Lung (tissue), 12 donors: Measurements from ENCODE around the gene FCN1. TPM values are rescaled to one million over a fixed set of nuclear protein-coding genes. Genes with fewer than 3 reads are reported as not detected.

Experiments
- ATAC-seq: fragments of 200-7000 bp; cut with Tn5 transposase; one replicate; pipeline ENCODE4 v1.9.1; 2020; ENCODE audit warnings: moderate number of reproducible peaks; ENCODE audit not compliant: insufficient read depth, low FRiP score
- DNase-seq, 3 donors: peaks; one replicate each; pipeline ENCODE4 v3.0.0-alpha.2; 2013 to 2017
- H3K27ac ChIP-seq, 2 donors: one replicate each; pipeline ENCODE4 v1.5.1; 2013; ENCODE audit warnings: mild to moderate bottlenecking in 2 of 2, moderate library complexity in 2 of 2, control low read depth in 1 of 2, inconsistent platforms in 1 of 2, low read depth in 1 of 2, low read length in 1 of 2
- H3K27me3 ChIP-seq, 3 donors: one replicate each; pipeline ENCODE4 v1.5.1; 2013; ENCODE audit warnings: low read length in 2 of 3; ENCODE audit not compliant: control insufficient read depth in 3 of 3, insufficient read depth in 3 of 3
- H3K36me3 ChIP-seq, 4 donors: one replicate each; pipeline ENCODE4 v1.5.1; 2013; ENCODE audit warnings: low read length in 4 of 4, mild to moderate bottlenecking in 1 of 4, moderate library complexity in 1 of 4; ENCODE audit not compliant: control insufficient read depth in 4 of 4, insufficient read depth in 4 of 4
- H3K4me1 ChIP-seq, 5 donors: one replicate each; pipeline ENCODE4 v1.5.1; 2013; ENCODE audit warnings: low read length in 5 of 5, mild to moderate bottlenecking in 2 of 5, moderate library complexity in 1 of 5; ENCODE audit not compliant: control insufficient read depth in 5 of 5, insufficient read depth in 5 of 5
- H3K4me3 ChIP-seq: one replicate; pipeline ENCODE4 v1.5.1; 2013; ENCODE audit warnings: mild to moderate bottlenecking, control low read depth, moderate library complexity
- H3K9ac ChIP-seq, 2 donors: one replicate each; pipeline ENCODE4 v1.5.1; 2013; ENCODE audit warnings: low read length in 2 of 2, control low read depth in 1 of 2; ENCODE audit not compliant: insufficient read depth in 1 of 2
- H3K9me3 ChIP-seq, 4 donors: one replicate each; pipeline ENCODE4 v1.5.1; 2013; ENCODE audit warnings: low read length in 3 of 4, mild to moderate bottlenecking in 1 of 4, moderate library complexity in 1 of 4; ENCODE audit not compliant: control insufficient read depth in 4 of 4, insufficient read depth in 3 of 4
- WGBS, 2 donors: extraction: QIAGEN DNeasy Blood & Tissue Kit; methylation state at CpG; one replicate each; pipeline ENCODE4 v1.1.7; 2013; 5-methylcytosine and 5-hydroxymethylcytosine counted together
- polyA plus RNA-seq, 2 donors: library from polyadenylated mRNA; stranded (reverse); fragments of 200-250 nt; gene quantifications; one replicate each; pipeline ENCODE4 v1.2.1, GENCODE V29; 2013
- total RNA-seq, 2 donors: library from RNA; depleted of rRNA in 1 of 2; stranded (reverse); fragments of >200 nt in 1 of 2; gene quantifications; one replicate each; pipeline ENCODE4 v1.2.1, GENCODE V29; 2014 to 2021
- TF ChIP-seq, protein P1 (sequence below): IDR thresholded peaks from 2 replicates; pipeline ENCODE4 v1.5.1; 2012; ENCODE audit warnings: mild to moderate bottlenecking; ENCODE audit errors: control extremely low read depth, extremely low read depth
- donor health status: control.
- donor health status: control.
- donor health status: Bipolar disorder and iron deficiency.
- donor health status: healthy.
- donor health status: DM: yes; HTN: yes; CAD: no.

The FCN1 gene
- total and polyA plus RNA-seq, 4 donors: 18.7 to 149 (median 48.2) TPM

DNA sequence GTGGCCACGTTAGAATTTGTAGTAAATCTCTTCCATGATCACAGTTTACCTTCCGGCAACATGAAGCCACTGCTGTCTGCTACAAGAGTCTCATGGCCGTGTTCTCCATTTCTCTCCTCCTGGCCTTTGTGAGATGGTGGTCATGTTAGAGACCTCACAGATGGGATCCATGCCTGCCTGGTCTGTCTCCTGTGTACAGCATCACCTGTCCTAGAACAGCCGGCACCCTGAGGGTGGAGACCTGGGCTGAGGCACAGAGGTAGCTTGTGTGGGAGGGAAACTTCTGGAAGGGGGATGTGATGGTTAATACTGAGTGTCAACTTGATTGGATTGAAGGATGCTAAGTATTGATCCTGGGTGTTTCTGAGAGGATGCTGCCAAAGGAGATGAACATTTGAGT lies 40.2 kb downstream of the FCN1 start:
- DNase-seq: no peak
- Histone ChIP-seq H3K27me3 (no peaks in the 10 kb centered on the region), H3K9me3 (no peaks in the 10 kb centered on the region), H3K36me3 (no peaks in the 10 kb centered on the region), H3K4me3 (no peak overlapping the region), H3K27ac (no peak overlapping the region), H3K4me1 (peaks cover 0 to 7% (median 0%) of the 10 kb centered on the region in 5 donors), H3K9ac (no peak overlapping the region)
- 89 to 92% methylated on average over 4 of the region's 4 CpGs for WGBS, 2 donors
- no peak for ATAC-seq
- TF ChIP-seq, protein P1, sequence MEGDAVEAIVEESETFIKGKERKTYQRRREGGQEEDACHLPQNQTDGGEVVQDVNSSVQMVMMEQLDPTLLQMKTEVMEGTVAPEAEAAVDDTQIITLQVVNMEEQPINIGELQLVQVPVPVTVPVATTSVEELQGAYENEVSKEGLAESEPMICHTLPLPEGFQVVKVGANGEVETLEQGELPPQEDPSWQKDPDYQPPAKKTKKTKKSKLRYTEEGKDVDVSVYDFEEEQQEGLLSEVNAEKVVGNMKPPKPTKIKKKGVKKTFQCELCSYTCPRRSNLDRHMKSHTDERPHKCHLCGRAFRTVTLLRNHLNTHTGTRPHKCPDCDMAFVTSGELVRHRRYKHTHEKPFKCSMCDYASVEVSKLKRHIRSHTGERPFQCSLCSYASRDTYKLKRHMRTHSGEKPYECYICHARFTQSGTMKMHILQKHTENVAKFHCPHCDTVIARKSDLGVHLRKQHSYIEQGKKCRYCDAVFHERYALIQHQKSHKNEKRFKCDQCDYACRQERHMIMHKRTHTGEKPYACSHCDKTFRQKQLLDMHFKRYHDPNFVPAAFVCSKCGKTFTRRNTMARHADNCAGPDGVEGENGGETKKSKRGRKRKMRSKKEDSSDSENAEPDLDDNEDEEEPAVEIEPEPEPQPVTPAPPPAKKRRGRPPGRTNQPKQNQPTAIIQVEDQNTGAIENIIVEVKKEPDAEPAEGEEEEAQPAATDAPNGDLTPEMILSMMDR: no peak

DNA sequence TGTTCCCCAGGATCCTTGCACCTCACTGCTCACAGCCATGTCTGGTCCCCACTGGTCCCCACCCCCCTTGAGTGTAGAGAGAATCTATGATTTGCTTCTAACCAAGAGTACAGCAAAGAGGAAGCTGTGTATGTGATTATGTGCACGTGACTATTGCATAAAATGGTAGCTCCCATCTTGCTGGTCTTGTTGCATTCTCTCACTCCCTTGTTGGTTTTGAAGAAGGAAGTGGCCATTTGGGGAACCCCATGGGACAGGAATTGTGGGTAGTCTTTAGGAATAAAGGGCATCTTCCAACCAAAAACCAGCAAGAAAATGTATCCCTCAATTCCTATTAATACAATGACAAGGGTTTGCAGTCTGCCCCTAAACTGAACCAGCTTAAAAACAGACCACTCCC lies 42.3 kb downstream of the FCN1 start:
- TF ChIP-seq, protein P1: no peak
- WGBS, 2 donors: 15 to 70% methylated on average over 1 of the region's 1 CpG

DNA sequence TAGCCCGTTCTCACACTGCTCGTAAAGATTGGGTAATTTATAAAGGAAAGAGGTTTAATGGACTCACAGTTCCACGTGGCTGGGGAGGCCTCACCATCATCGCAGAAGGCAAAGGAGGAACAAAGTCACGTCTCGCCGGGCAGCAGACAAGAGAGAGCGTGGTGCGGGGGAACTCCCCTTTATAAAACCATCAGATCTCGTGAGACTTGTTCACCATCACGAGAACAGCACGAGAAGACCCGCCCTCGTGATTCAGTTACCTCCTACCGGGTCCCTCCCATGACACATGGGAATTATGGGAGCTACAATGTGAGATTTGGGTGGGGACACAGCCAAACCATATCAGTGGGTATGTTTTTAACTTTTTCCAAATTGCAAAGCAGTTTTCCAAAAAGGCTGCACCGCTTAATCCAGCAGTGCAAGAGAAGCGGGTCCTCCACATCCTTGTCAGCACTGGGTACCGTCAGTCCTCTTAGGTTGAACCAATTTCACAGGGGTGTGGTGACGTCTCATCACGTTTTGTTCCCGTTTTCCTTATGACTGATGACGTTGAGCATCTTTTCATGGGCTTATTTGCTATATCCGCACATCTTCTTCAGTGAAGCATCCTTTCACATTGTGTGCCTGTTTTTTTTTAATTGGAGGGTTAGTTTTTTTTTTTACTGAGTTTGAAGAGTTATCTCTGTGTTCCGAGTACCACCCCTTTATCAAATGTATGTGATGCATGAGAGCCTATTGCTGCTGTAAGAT lies 45.1 kb downstream of the FCN1 start:
- H3K9me3 ChIP-seq: no peaks in the 10 kb centered on the region
- no peak overlapping the region for H3K4me3 ChIP-seq
- H3K27me3 ChIP-seq: no peaks in the 10 kb centered on the region
- no peak for DNase-seq
- no peak for ATAC-seq
- TF ChIP-seq, protein P1: no peak
- no peak overlapping the region for H3K9ac ChIP-seq
- no peak overlapping the region for H3K27ac ChIP-seq
- 85% methylated on average over 24 of the region's 24 CpGs for WGBS, 2 donors
- no peaks in the 10 kb centered on the region for H3K36me3 ChIP-seq
- H3K4me1 ChIP-seq: peaks cover 0 to 20% (median 3%) of the 10 kb centered on the region in 5 donors

More for the DNA sequence above, 42.3 kb downstream of the FCN1 start:
- Histone ChIP-seq H3K27ac (no peak overlapping the region), H3K9me3 (no peaks in the 10 kb centered on the region), H3K4me1 (peaks cover 0 to 20% (median 3%) of the 10 kb centered on the region in 5 donors), H3K36me3 (no peaks in the 10 kb centered on the region), H3K9ac (no peak overlapping the region), H3K4me3 (no peak overlapping the region), H3K27me3 (no peaks in the 10 kb centered on the region)
- ATAC-seq: no peak
- no peak for DNase-seq
